Activated CD4-positive, CD25-positive, alpha-beta regulatory T cell treated with anti-CD3 and anti-CD28 coated beads, Interleukin-2, amount 50 U/mL, for 72 hours (primary cell): ENCODE data around the gene PFN3.
"Not testable (repeated sequence)": the region's sequence is repeated elsewhere in the genome, so short reads cannot be mapped to it uniquely, and the experiment has no call there.

Source experiments
- DNase-seq: peaks from one replicate; pipeline ENCODE4 v3.0.0; 2021

The PFN3 gene

GRCh38 chr5:177390363-177391300 is 9.8 kb downstream of the PFN3 start:
- DNase-seq = peak; percentile 86

GRCh38 chr5:177389241-177390169 is 11.0 kb downstream of the PFN3 start:
- DNase-seq = peak; percentile 36

GRCh38 chr5:177388521-177389052 is 11.9 kb downstream of the PFN3 start:
- no peak for DNase-seq

GRCh38 chr5:177387405-177387804 is 13.1 kb downstream of the PFN3 start:
- DNase-seq = no peak

- no peak for DNase-seq
Measured at GRCh38 chr5:177386542-177386941, 13.9 kb downstream of the PFN3 start.

GRCh38 chr5:177385720-177386119 is 14.7 kb downstream of the PFN3 start:
- DNase-seq = no peak

GRCh38 chr5:177384134-177384533 is 16.3 kb downstream of the PFN3 start, which contains the start of gene SLC34A1:
Gene SLC34A1, plus strand, starts transcription at chr5:177384434. Its CDS starts 1,308 bp downstream, at chr5:177385742.
- no peak for DNase-seq

- DNase-seq = no peak
Measured at GRCh38 chr5:177383181-177383580, 17.3 kb downstream of the PFN3 start.

GRCh38 chr5:177382423-177383029 is 17.9 kb downstream of the PFN3 start:
- DNase-seq = no peak

- DNase-seq = no peak
Measured at GRCh38 chr5:177380805-177381126, 19.7 kb downstream of the PFN3 start.

- DNase-seq = no peak
Measured at GRCh38 chr5:177378884-177379883, 21.3 kb downstream of the PFN3 start.

- no peak for DNase-seq
Measured at GRCh38 chr5:177377851-177378776, 22.3 kb downstream of the PFN3 start.

- no peak for DNase-seq
Measured at GRCh38 chr5:177376107-177376506, 24.4 kb downstream of the PFN3 start.

GRCh38 chr5:177375516-177375915 is 24.9 kb downstream of the PFN3 start:
- DNase-seq = not testable (repeated sequence)

- no peak for DNase-seq
Measured at GRCh38 chr5:177374211-177374610, 26.2 kb downstream of the PFN3 start.

- DNase-seq = no peak
Measured at GRCh38 chr5:177373806-177374205, 26.7 kb downstream of the PFN3 start.

- no peak for DNase-seq
Measured at GRCh38 chr5:177372910-177373309, 27.6 kb downstream of the PFN3 start.

- no peak for DNase-seq
Measured at GRCh38 chr5:177372034-177372896, 28.2 kb downstream of the PFN3 start.
